HCT116 (cell line): ENCODE data around the gene DCTD. TPM values are rescaled to one million over a fixed set of nuclear protein-coding genes. Genes with fewer than 3 reads are reported as not detected.

Experiments used
- ATAC-seq: fragments of 200-7000 bp; cut with Tn5 transposase; 2 replicates; pipeline ENCODE4 v1.9.1; 2020; ENCODE audit warnings: mild to moderate bottlenecking, moderate library complexity
- BruUV-seq: library from RNA; stranded (reverse); fragments of 400-500 nt; replicated peaks from 2 replicates; lab custom pipeline; 2021; lab: Mats Ljungman, UMichigan
- CTCF ChIA-PET: fragments of 300-600 bp; sonication (Branson Sonifier 250); formaldehyde crosslinking; loops from one replicate; lab custom pipeline; 2021; ENCODE audit warnings: antibody characterized with exemption; lab: Charles Lee
- POLR2A ChIA-PET: fragments of 300-600, 350-600 bp; sonication (Branson Sonifier 250); formaldehyde crosslinking; loops from one replicate; lab custom pipeline; 2021; ENCODE audit warnings: antibody characterized with exemption; lab: Charles Lee
- RAD21 ChIA-PET, 2 experiments: fragments of 300-600 bp; sonication (Branson Sonifier 250); formaldehyde crosslinking; loops; one replicate each; lab custom pipeline; 2023; ENCODE audit warnings: low total read pairs in 2 of 2; ENCODE audit not compliant: uncharacterized antibody in 2 of 2, unreplicated experiment in 2 of 2, low non-redundant PET in 1 of 2; lab: Charles Lee
- DNase-seq: peaks from one replicate; pipeline ENCODE4 v3.0.0-alpha.2; 2010; ENCODE audit warnings: low read depth, low spot score
- H2AFZ ChIP-seq: fragments of 200-600 bp; shearing (Covaris generic), sonication (generic); 2 replicates; pipeline ENCODE4 v1.6.1; 2017; ENCODE audit warnings: low read depth, mixed run types, mixed read lengths, antibody characterized with exemption, low read length; ENCODE audit not compliant: poor library complexity, severe bottlenecking
- H3K27ac ChIP-seq: 2 replicates; pipeline ENCODE4 v1.5.1; 2012; ENCODE audit warnings: low read depth, low read length
- H3K27me3 ChIP-seq: fragments of 200-600 bp; sonication (generic); 2 replicates; pipeline ENCODE4 v1.6.1; 2016; ENCODE audit warnings: mixed run types, low read length, mixed read lengths; ENCODE audit not compliant: insufficient read depth
- H3K36me3 ChIP-seq, 2 experiments: fragments of 200-500 bp in 1 of 2; fragments of 200-600 bp in 1 of 2; sonication (Bioruptor generic) in 1 of 2; sonication (generic) in 1 of 2; 2 replicates each; pipeline versions ENCODE4 v1.5.1 to v1.6.1; 2014 to 2016; ENCODE audit warnings: low read length in 2 of 2, inconsistent platforms in 1 of 2, mixed read lengths in 1 of 2, mixed run types in 1 of 2; ENCODE audit not compliant: insufficient read depth in 2 of 2, control insufficient read depth in 1 of 2
- H3K4me1 ChIP-seq, 2 experiments: fragments of 200-600 bp in 1 of 2; sonication (generic) in 1 of 2; 2 replicates each; pipeline versions ENCODE4 v1.5.1 to v1.6.1; 2012 to 2017; ENCODE audit warnings: low read length in 2 of 2, inconsistent platforms in 1 of 2, mild to moderate bottlenecking in 1 of 2, mixed read lengths in 1 of 2, mixed run types in 1 of 2, moderate library complexity in 1 of 2; ENCODE audit not compliant: insufficient read depth in 2 of 2, control insufficient read depth in 1 of 2
- H3K4me2 ChIP-seq: fragments of 200-600 bp; sonication (generic); 2 replicates; pipeline ENCODE4 v1.6.1; 2017; ENCODE audit warnings: mixed run types, low read length, mixed read lengths
- H3K4me3 ChIP-seq, 2 experiments: fragments of 200-600 bp in 1 of 2; sonication (generic) in 1 of 2; replicated peaks in 1 of 2; 2 replicates each; pipeline ENCODE4 v1.5.1; 2011 to 2016; ENCODE audit warnings: low read length in 2 of 2, control low read depth in 1 of 2, low read depth in 1 of 2, mild to moderate bottlenecking in 1 of 2, mixed read lengths in 1 of 2, mixed run types in 1 of 2
- H3K79me2 ChIP-seq: fragments of 200-600 bp; sonication (generic); 2 replicates; pipeline ENCODE4 v1.6.1; 2017; ENCODE audit warnings: mild to moderate bottlenecking, mixed run types, low read length, moderate library complexity, mixed read lengths; ENCODE audit not compliant: insufficient read depth
- H3K9ac ChIP-seq: fragments of 200-600 bp; sonication (generic); 2 replicates; pipeline ENCODE4 v1.6.1; 2016; ENCODE audit warnings: low read length, mixed read lengths
- H3K9me2 ChIP-seq: fragments of 200-600 bp; sonication (generic), shearing (Covaris generic); 2 replicates; pipeline ENCODE4 v1.6.1; 2017; ENCODE audit warnings: mixed run types, mild to moderate bottlenecking, moderate library complexity; ENCODE audit not compliant: insufficient read depth
- H3K9me3 ChIP-seq, 2 experiments: fragments of 200-500 bp in 1 of 2; fragments of 200-600 bp in 1 of 2; sonication (Bioruptor generic) in 1 of 2; sonication (generic) in 1 of 2; 2 replicates each; pipeline ENCODE4 v1.6.1; 2014 to 2017; ENCODE audit warnings: low read length in 2 of 2, mixed read lengths in 2 of 2, inconsistent platforms in 1 of 2, low read depth in 1 of 2, mild to moderate bottlenecking in 1 of 2, mixed run types in 1 of 2, moderate library complexity in 1 of 2; ENCODE audit not compliant: control insufficient read depth in 1 of 2, insufficient read depth in 1 of 2
- H4K20me1 ChIP-seq: fragments of 200-600 bp; sonication (generic), shearing (Covaris generic); 2 replicates; pipeline ENCODE4 v1.6.1; 2017; ENCODE audit warnings: mixed run types, mild to moderate bottlenecking, moderate library complexity; ENCODE audit not compliant: insufficient read depth
- ATF3 ChIP-seq: IDR thresholded peaks from 2 replicates; pipeline ENCODE4 v1.6.1; 2012
- CBX3 ChIP-seq: IDR thresholded peaks from 2 replicates; pipeline ENCODE4 v1.6.1; 2012; ENCODE audit warnings: low read depth
- CTCF ChIP-seq, 3 experiments: fragments of 200-600 bp in 1 of 3; sonication (generic) in 1 of 3; IDR thresholded peaks in 2 of 3; conservative IDR thresholded peaks in 1 of 3; 2 replicates each; pipeline ENCODE4 v1.5.1; 2012 to 2017; ENCODE audit warnings: low read depth in 2 of 3, low read length in 2 of 3, antibody characterized with exemption in 1 of 3, borderline replicate concordance in 1 of 3, control low read depth in 1 of 3, mild to moderate bottlenecking in 1 of 3, mixed read lengths in 1 of 3, mixed run types in 1 of 3, moderate library complexity in 1 of 3; ENCODE audit not compliant: insufficient read depth in 1 of 3
- RAD21 ChIP-seq: IDR thresholded peaks from 2 replicates; pipeline ENCODE4 v1.6.1; 2012; ENCODE audit warnings: low read depth, mild to moderate bottlenecking
- SRF ChIP-seq: IDR thresholded peaks from 2 replicates; pipeline ENCODE4 v1.6.1; 2012; ENCODE audit warnings: low read depth
- YY1 ChIP-seq: IDR thresholded peaks from 2 replicates; pipeline ENCODE4 v1.6.1; 2011; ENCODE audit warnings: low read length, low read depth, moderate library complexity, mild to moderate bottlenecking; ENCODE audit not compliant: insufficient replicate concordance; ENCODE audit errors: extremely low read depth
- ZBTB33 ChIP-seq: IDR thresholded peaks from 2 replicates; pipeline ENCODE4 v1.6.1; 2011; ENCODE audit warnings: mild to moderate bottlenecking, low read length, moderate library complexity; ENCODE audit not compliant: insufficient replicate concordance; ENCODE audit errors: extremely low read depth
- ZFX ChIP-seq: fragments of 450-650 bp; IDR thresholded peaks from 2 replicates; pipeline ENCODE4 v1.6.1; 2017
- intact Hi-C: fragments of 100-400 bp; cut with micrococcal nuclease; formaldehyde crosslinking; loops from 2 replicates; pipeline ENCODE4 v1.10.0; 2022
- total RNA-seq: library from RNA; stranded (reverse); gene quantifications from one replicate; pipeline ENCODE4 v1.2.1, GENCODE V29; 2021; ENCODE audit not compliant: unreplicated experiment

Gene DCTD
- total RNA-seq, 1 experiment from 2014 or later: 96.3 TPM

- Histone ChIP-seq H3K9ac (no peak overlapping the region), H3K4me3 (no peak overlapping the region), H3K27me3 (no peaks in the 10 kb centered on the region), H3K79me2 (peaks cover 24% of the 10 kb centered on the region), H3K4me1 (no peaks in the 10 kb centered on the region), H3K4me2 (no peak overlapping the region), H3K27ac (no peak overlapping the region), H3K9me3 (no peaks in the 10 kb centered on the region)
- ATAC-seq: no peak
- POLR2A ChIA-PET: interaction anchor here (1.1 kb wide), 1 partner anchor 19 kb away, joined by 3 read pairs; no protein-coding TSS in a partner anchor
- CTCF ChIA-PET: no interaction called here
- no TSS peak for BruUV-seq
- intact Hi-C loops: no loop called here
- no peak for TF ChIP-seq ZFX
- TF ChIP-seq ATF3: no peak
- no peak for TF ChIP-seq RAD21
- TF ChIP-seq SRF: no peak
- no peak for TF ChIP-seq ZBTB33
- TF ChIP-seq CBX3: no peak
- TF ChIP-seq CTCF (IDR thresholded peaks at IDR 0.05 in 2 of 3, conservative IDR thresholded peaks at IDR 0.05 in 1 of 3; ENCODE audit: borderline replicate concordance in 1 of 3, insufficient read depth in 1 of 3, low read depth in 2 of 3, low read length in 2 of 3): no peak
- no peak for TF ChIP-seq YY1
- TF ChIP-seq, all 23 proteins: peak for 0
- Histone ChIP-seq H2AFZ (no peak overlapping the region), H4K20me1 (0 out of 2 replicates have a peak, but pooled peaks cover 5% of the 10 kb centered on the region), H3K9me2 (no peaks in the 10 kb centered on the region), H3K36me3 (peaks cover 27 to 42% of the 10 kb centered on the region in 2 experiments; a peak in 3 of 4 replicates)
- no peak for DNase-seq
- RAD21 ChIA-PET: no interaction called here
Observed at GRCh38 chr4:182893047-182893446, 24.1 kb downstream of the DCTD start.
